Spleen (tissue), 11 donors: ENCODE measurements around the gene TSNAX. TPM values are rescaled to one million over a fixed set of nuclear protein-coding genes. Genes with fewer than 3 reads are reported as not detected.

Source experiments
- DNase-seq: peaks from one replicate; pipeline ENCODE4 v3.0.0-alpha.2; 2020
- H3K27ac ChIP-seq, 8 donors: fragments of 200-600 bp; sonication (generic) in 7 of 8; 1 replicate in 4 of 8; 2 replicates in 4 of 8; pipeline versions ENCODE4 v1.5.0 to v1.8.0; 2016 to 2021; ENCODE audit warnings: inconsistent platforms in 4 of 8, mild to moderate bottlenecking in 4 of 8, moderate library complexity in 1 of 8
- H3K27me3 ChIP-seq, 7 donors: fragments of 200-600 bp; sonication (generic) in 6 of 7; replicated peaks in 1 of 7; 1 replicate in 4 of 7; 2 replicates in 3 of 7; pipeline versions ENCODE4 v1.5.0 to v1.8.0; 2016 to 2021; ENCODE audit warnings: inconsistent platforms in 3 of 7, mild to moderate bottlenecking in 1 of 7
- H3K36me3 ChIP-seq, 6 donors: fragments of 200-600 bp; sonication (generic) in 5 of 6; 1 replicate in 4 of 6; 2 replicates in 2 of 6; pipeline versions ENCODE4 v1.5.0 to v1.8.0; 2016 to 2021; ENCODE audit warnings: inconsistent platforms in 2 of 6
- H3K4me1 ChIP-seq, 6 donors: fragments of 200-600 bp; sonication (generic) in 5 of 6; 1 replicate in 3 of 6; 2 replicates in 3 of 6; pipeline versions ENCODE4 v1.5.0 to v1.8.0; 2016 to 2021; ENCODE audit warnings: inconsistent platforms in 3 of 6
- H3K4me3 ChIP-seq, 8 donors: fragments of 200-600 bp; sonication (generic) in 7 of 8; 1 replicate in 4 of 8; 2 replicates in 4 of 8; pipeline versions ENCODE4 v1.5.0 to v1.8.0; 2016 to 2021; ENCODE audit warnings: inconsistent platforms in 4 of 8, mild to moderate bottlenecking in 4 of 8, moderate library complexity in 2 of 8
- H3K9me3 ChIP-seq, 8 donors: fragments of 200-600 bp; sonication (generic) in 7 of 8; 1 replicate in 4 of 8; 2 replicates in 4 of 8; pipeline versions ENCODE4 v1.5.0 to v1.8.0; 2016 to 2021; ENCODE audit warnings: inconsistent platforms in 4 of 8
- CTCF ChIP-seq, 11 experiments: fragments of 200-600 bp in 7 of 11; fragments of 450-650 bp in 4 of 11; sonication (generic) in 4 of 11; IDR thresholded peaks in 8 of 11; conservative IDR thresholded peaks in 3 of 11; 1 replicate in 7 of 11; 2 replicates in 4 of 11; pipeline versions ENCODE4 v1.4.0 to v1.8.0; 2016 to 2021; ENCODE audit warnings: antibody characterized with exemption in 11 of 11, inconsistent platforms in 4 of 11, mild to moderate bottlenecking in 1 of 11
- POLR2A ChIP-seq, 3 donors: fragments of 450-650 bp; IDR thresholded peaks; one replicate each; pipeline ENCODE4 v1.5.1; 2017; ENCODE audit warnings: antibody characterized with exemption in 3 of 3, mild to moderate bottlenecking in 1 of 3
- POLR2AphosphoS5 ChIP-seq, 3 donors: sonication (generic); formaldehyde crosslinking; IDR thresholded peaks; one replicate each; pipeline ENCODE4 v1.5.1; 2017; ENCODE audit warnings: antibody characterized with exemption in 3 of 3
- WGBS, 5 donors: extraction: QIAGEN DNeasy Blood & Tissue Kit in 3 of 5; methylation state at CpG; one replicate each; pipeline versions ENCODE4 v1.1.5 to v1.1.7; 2013 to 2018; 5-methylcytosine and 5-hydroxymethylcytosine counted together
- intact Hi-C: fragments of 100-400 bp; cut with DNase I; formaldehyde crosslinking; loops from one replicate; pipeline ENCODE4 v1.15.0; 2023; ENCODE audit warnings: low total_unique reads
- polyA plus RNA-seq, 3 donors: library from polyadenylated mRNA; stranded (reverse); fragments of 200-250 nt; gene quantifications; one replicate each; pipeline ENCODE4 v1.2.1, GENCODE V29; 2013
- total RNA-seq, 7 donors: library from RNA; depleted of rRNA in 3 of 7; stranded (reverse); fragments of >200 nt in 3 of 7; fragmentation: NEBNext Ultra II Directional in 4 of 7; extraction: Animal tissue kit (Norgen Biotek cat#: 25700) in 4 of 7; gene quantifications; one replicate each; pipeline versions ENCODE4 v1.1.0 to v1.2.1, GENCODE V29; 2016 to 2021
- donor health status: healthy with polysubstance abuse.
- donor health status: DM: no; HTN: no; CAD: no; lungs with moderate emphysema.
- donor health status: DM: no; HTN: no; CAD: no.
- donor health status: Bipolar disorder and iron deficiency.
- donor health status: healthy.
- donor health status: DM: no; HTN: no; CAD: no.
- donor health status: DM: yes; HTN: yes; CAD: no.

TSNAX gene
- total and polyA plus RNA-seq, 10 donors, result 14.0 to 61.8 (median 48.0) TPM

GRCh38 chr1:231517076-231517475 is 11.4 kb upstream of the TSNAX start:
- peaks cover 0 to 15% (median 11%) of the 10 kb centered on the region in 6 donors for H3K4me1 ChIP-seq
- intact Hi-C loops, result no loop called here
- TF ChIP-seq POLR2AphosphoS5 (IDR thresholded peaks at IDR 0.05) (no peak), POLR2A (IDR thresholded peaks at IDR 0.05) (no peak), CTCF (IDR thresholded peaks at IDR 0.05 in 8 of 11, conservative IDR thresholded peaks at IDR 0.05 in 3 of 11) (no peak)
- 70 to 88% (median 83%) methylated on average over 3 of the region's 3 CpGs for WGBS, 5 donors
- no peak overlapping the region for H3K27ac ChIP-seq
- H3K36me3 ChIP-seq, result no peaks in the 10 kb centered on the region
- no peaks in the 10 kb centered on the region for H3K27me3 ChIP-seq
- H3K4me3 ChIP-seq, result no peak overlapping the region
- H3K9me3 ChIP-seq, result no peaks in the 10 kb centered on the region
- DNase-seq, result no peak

GRCh38 chr1:231518485-231519034 is 9.9 kb upstream of the TSNAX start:
- TF ChIP-seq POLR2A (IDR thresholded peaks at IDR 0.05) (no peak), CTCF (IDR thresholded peaks at IDR 0.05 in 8 of 11, conservative IDR thresholded peaks at IDR 0.05 in 3 of 11) (no peak), POLR2AphosphoS5 (IDR thresholded peaks at IDR 0.05) (no peak)
- Histone ChIP-seq H3K27me3 (no peaks in the 10 kb centered on the region), H3K9me3 (no peaks in the 10 kb centered on the region), H3K36me3 (no peaks in the 10 kb centered on the region), H3K4me3 (no peak overlapping the region), H3K4me1 (peaks cover 0 to 18% (median 11%) of the 10 kb centered on the region in 6 donors), H3K27ac (no peak overlapping the region)
- intact Hi-C loops, result no loop called here
- 67 to 80% (median 75%) methylated on average over 5 of the region's 5 CpGs for WGBS, 5 donors
- no peak for DNase-seq

- intact Hi-C loops, result no loop called here
- Histone ChIP-seq H3K36me3 (no peaks in the 10 kb centered on the region), H3K4me1 (peaks cover 0 to 24% (median 11%) of the 10 kb centered on the region in 6 donors), H3K9me3 (no peaks in the 10 kb centered on the region), H3K4me3 (no peak overlapping the region), H3K27ac (no peak overlapping the region), H3K27me3 (no peaks in the 10 kb centered on the region)
- TF ChIP-seq POLR2A (IDR thresholded peaks at IDR 0.05) (no peak), POLR2AphosphoS5 (IDR thresholded peaks at IDR 0.05) (no peak), CTCF (IDR thresholded peaks at IDR 0.05 in 8 of 11, conservative IDR thresholded peaks at IDR 0.05 in 3 of 11) (no peak)
- no peak for DNase-seq
- 62 to 79% (median 72%) methylated on average over 2 of the region's 2 CpGs for WGBS, 5 donors
Observed at GRCh38 chr1:231519166-231519565, 9.3 kb upstream of the TSNAX start.

GRCh38 chr1:231522038-231522437 is 6.4 kb upstream of the TSNAX start:
- Histone ChIP-seq H3K36me3 (no peaks in the 10 kb centered on the region), H3K9me3 (no peaks in the 10 kb centered on the region), H3K27ac (no peak overlapping the region), H3K4me1 (peaks cover 0 to 11% (median under 1%) of the 10 kb centered on the region in 6 donors), H3K4me3 (no peak overlapping the region), H3K27me3 (no peaks in the 10 kb centered on the region)
- intact Hi-C loops, result loop anchor here (10.0 kb wide), 1 partner anchor 97 kb away; the partner anchor contains the start of gene EGLN1
- TF ChIP-seq POLR2A (IDR thresholded peaks at IDR 0.05) (no peak), CTCF (IDR thresholded peaks at IDR 0.05 in 8 of 11, conservative IDR thresholded peaks at IDR 0.05 in 3 of 11) (no peak), POLR2AphosphoS5 (IDR thresholded peaks at IDR 0.05) (no peak)
- no peak for DNase-seq
- WGBS, 5 donors, result 88 to 98% (median 93%) methylated on average over 1 of the region's 1 CpG
